HepG2 (cell line): ENCODE measurements around the gene SDK2. TPM values are rescaled to one million over a fixed set of nuclear protein-coding genes. Genes with fewer than 3 reads are reported as not detected.

Experiments
- ELF3 ChIP-seq: IDR thresholded peaks from 2 replicates; pipeline ENCODE4 v1.6.1; 2016; ENCODE audit warnings: missing genetic modification reagents, missing compliant biosample characterization
- ERF ChIP-seq: IDR thresholded peaks from 2 replicates; pipeline ENCODE4 v1.6.1; 2018; ENCODE audit warnings: missing biosample characterization, missing genetic modification reagents
- HNF4G ChIP-seq, 2 experiments: sonication (generic) in 1 of 2; formaldehyde crosslinking in 1 of 2; IDR thresholded peaks; 2 replicates each; pipeline versions ENCODE4 v1.4.0 to v1.6.1; 2011 to 2020; ENCODE audit warnings: borderline replicate concordance in 2 of 2, low read depth in 2 of 2, mild to moderate bottlenecking in 2 of 2, low read length in 1 of 2, missing genetic modification reagents in 1 of 2, moderate library complexity in 1 of 2
- HNRNPUL1 ChIP-seq: fragments of 200-400 bp; formaldehyde crosslinking; IDR thresholded peaks from 2 replicates; pipeline ENCODE4 v1.6.1; 2017; ENCODE audit warnings: low read depth, mild to moderate bottlenecking, low read length, moderate library complexity
- MIXL1 ChIP-seq: IDR thresholded peaks from 2 replicates; pipeline ENCODE4 v1.6.1; 2016
- NBN ChIP-seq: fragments of 450-650 bp; conservative IDR thresholded peaks from 2 replicates; pipeline ENCODE4 v1.6.1; 2017
- ZNF589 ChIP-seq: sonication (generic); formaldehyde crosslinking; conservative IDR thresholded peaks from 2 replicates; pipeline ENCODE4 v1.8.0; 2022; ENCODE audit warnings: mild to moderate bottlenecking, moderate library complexity, missing genetic modification reagents
- ZNF609 ChIP-seq: sonication (generic); formaldehyde crosslinking; IDR thresholded peaks from 2 replicates; pipeline ENCODE4 v1.4.0; 2020; ENCODE audit warnings: mild to moderate bottlenecking, missing genetic modification reagents, borderline replicate concordance
- ZNF883 ChIP-seq: sonication (generic); formaldehyde crosslinking; IDR thresholded peaks from 2 replicates; pipeline ENCODE4 v1.5.1; 2020; ENCODE audit warnings: mild to moderate bottlenecking, missing genetic modification reagents; ENCODE audit errors: not compliant biosample characterization
- polyA plus RNA-seq, 8 experiments: library from polyadenylated mRNA; depleted of rRNA in 3 of 8; stranded (reverse) in 7 of 8; unstranded in 1 of 8; fragments of >200 nt; fragmentation: Illumina TruSeq in 4 of 8; extraction: Trizol in 4 of 8; gene quantifications; 2 replicates each; pipeline versions ENCODE4 v1.2.1 to v1.2.3, GENCODE V29; 2011 to 2016; ENCODE audit warnings: low read depth in 4 of 8, missing spikeins in 1 of 8, mixed read lengths in 1 of 8; ENCODE audit not compliant: insufficient read depth in 1 of 8
- total RNA-seq, 5 experiments: library from RNA; depleted of rRNA; stranded (reverse); fragments of >200 nt; fragmentation: Illumina TruSeq; extraction: Trizol; gene quantifications; 2 replicates each; pipeline ENCODE4 v1.2.3, GENCODE V29; 2016; ENCODE audit warnings: low read depth in 1 of 5
- TF ChIP-seq, protein P1 (sequence below): sonication (generic); formaldehyde crosslinking; IDR thresholded peaks from 2 replicates; pipeline ENCODE4 v1.8.1; 2023; ENCODE audit warnings: mild to moderate bottlenecking, missing genetic modification reagents
- TF ChIP-seq, protein P2 (sequence below): sonication (generic); formaldehyde crosslinking; IDR thresholded peaks from 2 replicates; pipeline ENCODE4 v1.5.1; 2020; ENCODE audit warnings: mild to moderate bottlenecking, moderate library complexity, missing genetic modification reagents
- TF ChIP-seq, protein P3 (sequence below): sonication (generic); formaldehyde crosslinking; conservative IDR thresholded peaks from 2 replicates; pipeline ENCODE4 v1.4.0; 2020; ENCODE audit warnings: mild to moderate bottlenecking, missing genetic modification reagents, moderate library complexity
- TF ChIP-seq, protein P4 (sequence below): sonication (generic); formaldehyde crosslinking; conservative IDR thresholded peaks from 2 replicates; pipeline ENCODE4 v1.4.0; 2020; ENCODE audit warnings: missing genetic modification reagents
- TF ChIP-seq, protein P5 (sequence below): sonication (generic); formaldehyde crosslinking; IDR thresholded peaks from 2 replicates; pipeline ENCODE4 v1.4.0; 2020; ENCODE audit warnings: mild to moderate bottlenecking, missing genetic modification reagents

SDK2 gene
- total and polyA plus RNA-seq, 2 of the 13 experiments (the other 11 are each of a cell fraction or from before 2014, with no cell fraction given): not detected

DNA sequence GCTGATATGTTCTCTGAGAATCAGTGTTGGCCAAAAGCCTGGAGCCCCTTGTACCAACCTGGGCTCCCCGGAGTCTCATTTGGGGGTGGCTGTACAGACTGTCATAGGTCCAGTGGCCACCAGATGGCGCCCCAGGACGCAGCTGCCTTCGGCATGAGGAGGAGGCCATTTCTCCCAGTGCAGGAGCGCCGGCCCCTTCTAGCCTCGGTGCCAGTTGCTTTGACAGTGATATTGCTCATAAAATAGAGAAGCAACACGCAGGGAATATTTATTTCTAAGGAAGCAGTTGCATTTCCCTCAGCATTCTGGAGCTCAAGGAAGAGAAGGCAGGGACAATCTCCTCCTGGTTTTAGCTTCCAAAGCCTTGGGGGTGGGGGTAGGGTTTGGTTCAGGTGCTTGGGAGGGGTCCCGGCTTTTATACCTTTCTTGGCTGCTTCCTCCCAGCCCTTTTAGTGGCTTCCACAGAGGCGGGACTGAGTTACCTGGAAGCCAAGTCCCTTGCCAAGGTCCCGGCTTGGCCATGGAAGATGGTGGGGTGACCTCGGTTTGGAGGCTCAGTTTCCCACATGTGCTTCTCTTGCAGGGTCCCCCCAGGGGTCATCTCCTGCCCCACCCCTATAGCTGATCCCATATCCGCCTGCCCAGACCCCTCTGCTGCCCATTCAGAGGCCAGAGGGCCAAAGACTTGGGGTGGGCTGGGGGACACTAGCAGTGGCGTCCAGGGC is 214.6 kb downstream of the SDK2 start (continued):
- TF ChIP-seq, protein P1, sequence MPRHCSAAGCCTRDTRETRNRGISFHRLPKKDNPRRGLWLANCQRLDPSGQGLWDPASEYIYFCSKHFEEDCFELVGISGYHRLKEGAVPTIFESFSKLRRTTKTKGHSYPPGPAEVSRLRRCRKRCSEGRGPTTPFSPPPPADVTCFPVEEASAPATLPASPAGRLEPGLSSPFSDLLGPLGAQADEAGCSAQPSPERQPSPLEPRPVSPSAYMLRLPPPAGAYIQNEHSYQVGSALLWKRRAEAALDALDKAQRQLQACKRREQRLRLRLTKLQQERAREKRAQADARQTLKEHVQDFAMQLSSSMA (CRISPR knock-in tag): no peak
- TF ChIP-seq NBN (no peak), HNRNPUL1 (no peak), MIXL1 (0 out of 2 replicates have a peak, but pooled peaks have one; percentile 17), ELF3 (peak; percentile 35; the same call in 1 of the 2 replicates), ZNF883 (CRISPR knock-in tag) (no peak), HNF4G (IDR thresholded peaks at IDR 0.05; ENCODE audit: borderline replicate concordance, low read depth, low read length) (no peak), HNF4G (CRISPR knock-in tag; IDR thresholded peaks at IDR 0.05; ENCODE audit: borderline replicate concordance, low read depth) (no peak), ERF (CRISPR knock-in tag) (peak; percentile 43; the same call in 1 of the 2 replicates), ZNF589 (CRISPR knock-in tag) (no peak), ZNF609 (no peak)
- TF ChIP-seq, protein P2, sequence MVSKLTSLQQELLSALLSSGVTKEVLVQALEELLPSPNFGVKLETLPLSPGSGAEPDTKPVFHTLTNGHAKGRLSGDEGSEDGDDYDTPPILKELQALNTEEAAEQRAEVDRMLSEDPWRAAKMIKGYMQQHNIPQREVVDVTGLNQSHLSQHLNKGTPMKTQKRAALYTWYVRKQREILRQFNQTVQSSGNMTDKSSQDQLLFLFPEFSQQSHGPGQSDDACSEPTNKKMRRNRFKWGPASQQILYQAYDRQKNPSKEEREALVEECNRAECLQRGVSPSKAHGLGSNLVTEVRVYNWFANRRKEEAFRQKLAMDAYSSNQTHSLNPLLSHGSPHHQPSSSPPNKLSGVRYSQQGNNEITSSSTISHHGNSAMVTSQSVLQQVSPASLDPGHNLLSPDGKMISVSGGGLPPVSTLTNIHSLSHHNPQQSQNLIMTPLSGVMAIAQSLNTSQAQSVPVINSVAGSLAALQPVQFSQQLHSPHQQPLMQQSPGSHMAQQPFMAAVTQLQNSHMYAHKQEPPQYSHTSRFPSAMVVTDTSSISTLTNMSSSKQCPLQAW (CRISPR knock-in tag): peak; percentile 28; the same call in 1 of the 2 replicates
- TF ChIP-seq, protein P3, sequence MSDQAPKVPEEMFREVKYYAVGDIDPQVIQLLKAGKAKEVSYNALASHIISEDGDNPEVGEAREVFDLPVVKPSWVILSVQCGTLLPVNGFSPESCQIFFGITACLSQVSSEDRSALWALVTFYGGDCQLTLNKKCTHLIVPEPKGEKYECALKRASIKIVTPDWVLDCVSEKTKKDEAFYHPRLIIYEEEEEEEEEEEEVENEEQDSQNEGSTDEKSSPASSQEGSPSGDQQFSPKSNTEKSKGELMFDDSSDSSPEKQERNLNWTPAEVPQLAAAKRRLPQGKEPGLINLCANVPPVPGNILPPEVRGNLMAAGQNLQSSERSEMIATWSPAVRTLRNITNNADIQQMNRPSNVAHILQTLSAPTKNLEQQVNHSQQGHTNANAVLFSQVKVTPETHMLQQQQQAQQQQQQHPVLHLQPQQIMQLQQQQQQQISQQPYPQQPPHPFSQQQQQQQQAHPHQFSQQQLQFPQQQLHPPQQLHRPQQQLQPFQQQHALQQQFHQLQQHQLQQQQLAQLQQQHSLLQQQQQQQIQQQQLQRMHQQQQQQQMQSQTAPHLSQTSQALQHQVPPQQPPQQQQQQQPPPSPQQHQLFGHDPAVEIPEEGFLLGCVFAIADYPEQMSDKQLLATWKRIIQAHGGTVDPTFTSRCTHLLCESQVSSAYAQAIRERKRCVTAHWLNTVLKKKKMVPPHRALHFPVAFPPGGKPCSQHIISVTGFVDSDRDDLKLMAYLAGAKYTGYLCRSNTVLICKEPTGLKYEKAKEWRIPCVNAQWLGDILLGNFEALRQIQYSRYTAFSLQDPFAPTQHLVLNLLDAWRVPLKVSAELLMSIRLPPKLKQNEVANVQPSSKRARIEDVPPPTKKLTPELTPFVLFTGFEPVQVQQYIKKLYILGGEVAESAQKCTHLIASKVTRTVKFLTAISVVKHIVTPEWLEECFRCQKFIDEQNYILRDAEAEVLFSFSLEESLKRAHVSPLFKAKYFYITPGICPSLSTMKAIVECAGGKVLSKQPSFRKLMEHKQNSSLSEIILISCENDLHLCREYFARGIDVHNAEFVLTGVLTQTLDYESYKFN (CRISPR knock-in tag): no peak
- TF ChIP-seq, protein P4, sequence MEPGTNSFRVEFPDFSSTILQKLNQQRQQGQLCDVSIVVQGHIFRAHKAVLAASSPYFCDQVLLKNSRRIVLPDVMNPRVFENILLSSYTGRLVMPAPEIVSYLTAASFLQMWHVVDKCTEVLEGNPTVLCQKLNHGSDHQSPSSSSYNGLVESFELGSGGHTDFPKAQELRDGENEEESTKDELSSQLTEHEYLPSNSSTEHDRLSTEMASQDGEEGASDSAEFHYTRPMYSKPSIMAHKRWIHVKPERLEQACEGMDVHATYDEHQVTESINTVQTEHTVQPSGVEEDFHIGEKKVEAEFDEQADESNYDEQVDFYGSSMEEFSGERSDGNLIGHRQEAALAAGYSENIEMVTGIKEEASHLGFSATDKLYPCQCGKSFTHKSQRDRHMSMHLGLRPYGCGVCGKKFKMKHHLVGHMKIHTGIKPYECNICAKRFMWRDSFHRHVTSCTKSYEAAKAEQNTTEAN (CRISPR knock-in tag): no peak
- TF ChIP-seq, protein P5, sequence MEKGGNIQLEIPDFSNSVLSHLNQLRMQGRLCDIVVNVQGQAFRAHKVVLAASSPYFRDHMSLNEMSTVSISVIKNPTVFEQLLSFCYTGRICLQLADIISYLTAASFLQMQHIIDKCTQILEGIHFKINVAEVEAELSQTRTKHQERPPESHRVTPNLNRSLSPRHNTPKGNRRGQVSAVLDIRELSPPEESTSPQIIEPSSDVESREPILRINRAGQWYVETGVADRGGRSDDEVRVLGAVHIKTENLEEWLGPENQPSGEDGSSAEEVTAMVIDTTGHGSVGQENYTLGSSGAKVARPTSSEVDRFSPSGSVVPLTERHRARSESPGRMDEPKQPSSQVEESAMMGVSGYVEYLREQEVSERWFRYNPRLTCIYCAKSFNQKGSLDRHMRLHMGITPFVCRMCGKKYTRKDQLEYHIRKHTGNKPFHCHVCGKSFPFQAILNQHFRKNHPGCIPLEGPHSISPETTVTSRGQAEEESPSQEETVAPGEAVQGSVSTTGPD (CRISPR knock-in tag): no peak
